Stimulated activated CD4-positive, alpha-beta T cell treated with anti-CD3 and anti-CD28 coated beads, Interleukin-1b, Interleukin-23, amount 100 ng/mL, for 4 hours (primary cell): ENCODE results near the gene SLC5A1.

ENCODE experiments used
- DNase-seq, 2 donors: peaks; one replicate each; pipeline ENCODE4 v3.0.0-alpha.2; 2020; ENCODE audit warnings: low read depth in 2 of 2

The SLC5A1 gene

DNA sequence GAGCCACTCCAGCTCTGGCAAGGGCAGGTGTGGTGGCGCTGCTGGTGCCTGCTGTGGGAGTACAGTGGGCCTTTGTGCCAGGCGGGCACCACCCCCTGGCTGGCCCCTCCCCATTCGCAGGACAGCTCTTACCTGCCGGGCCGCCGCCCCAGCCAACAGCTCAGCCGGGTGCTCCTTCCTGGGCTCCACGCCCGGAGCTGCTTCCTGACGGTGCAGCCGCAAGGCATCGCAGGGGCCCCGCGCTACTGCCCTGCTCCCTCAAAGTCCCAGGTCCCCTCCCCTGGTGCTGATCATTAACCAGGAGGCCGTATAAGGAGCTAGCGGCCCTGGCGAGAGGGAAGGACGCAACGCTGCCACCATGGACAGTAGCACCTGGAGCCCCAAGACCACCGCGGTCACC, at the start of gene SLC5A1:
SLC5A1 (plus strand) TSS at position 338 of the 400 bp plus-strand sequence; CDS start at position 359, 21 bp downstream.
- no peak for DNase-seq

GRCh38 chr22:31995046-31995445, 48.0 kb upstream of the SLC5A1 start:
- no peak for DNase-seq

DNA sequence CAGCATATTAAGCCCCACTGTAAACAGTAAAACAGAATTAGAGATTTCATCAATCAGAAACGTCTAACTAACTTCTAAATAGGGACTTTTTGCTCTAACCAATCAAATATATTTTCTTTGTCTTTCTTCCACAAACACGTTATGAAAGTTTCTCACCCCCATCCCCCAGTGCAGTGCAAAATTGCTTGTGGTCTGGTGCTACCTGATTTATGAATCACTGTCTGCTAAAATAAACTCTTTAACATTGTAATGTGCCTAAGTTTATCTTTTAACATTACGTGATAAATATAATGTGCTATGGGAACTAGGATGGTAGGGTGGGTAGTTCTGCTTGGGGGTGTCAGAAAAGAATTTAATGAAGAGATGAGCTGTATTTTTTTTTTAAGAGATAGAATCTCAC, 47.3 kb upstream of the SLC5A1 start:
- DNase-seq: no peak

GRCh38 chr22:31998784-31999385, 44.2 kb upstream of the SLC5A1 start:
- DNase-seq: no peak

- DNase-seq: no peak
Observed at GRCh38 chr22:32000181-32000580, 42.9 kb upstream of the SLC5A1 start.

DNA sequence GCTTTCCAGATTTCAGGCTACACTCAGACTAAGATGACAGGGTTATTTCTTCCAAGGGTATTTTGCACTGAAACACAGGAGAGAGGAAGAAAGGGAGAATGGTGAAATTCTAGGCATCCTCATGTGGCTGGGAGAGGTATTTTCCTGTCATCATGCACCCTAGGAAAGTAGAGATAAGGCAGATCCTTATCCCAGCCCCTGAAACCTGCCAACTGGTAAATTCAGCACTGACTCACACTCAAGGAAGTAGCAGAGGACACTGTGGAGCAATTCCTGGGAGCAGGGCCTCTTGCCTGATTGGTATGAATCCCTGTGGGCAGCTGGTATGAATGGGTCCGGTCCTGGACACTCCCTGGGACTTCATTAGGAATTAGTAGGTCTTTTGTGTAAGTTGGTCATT, 37.6 kb upstream of the SLC5A1 start:
- DNase-seq: no peak

DNA sequence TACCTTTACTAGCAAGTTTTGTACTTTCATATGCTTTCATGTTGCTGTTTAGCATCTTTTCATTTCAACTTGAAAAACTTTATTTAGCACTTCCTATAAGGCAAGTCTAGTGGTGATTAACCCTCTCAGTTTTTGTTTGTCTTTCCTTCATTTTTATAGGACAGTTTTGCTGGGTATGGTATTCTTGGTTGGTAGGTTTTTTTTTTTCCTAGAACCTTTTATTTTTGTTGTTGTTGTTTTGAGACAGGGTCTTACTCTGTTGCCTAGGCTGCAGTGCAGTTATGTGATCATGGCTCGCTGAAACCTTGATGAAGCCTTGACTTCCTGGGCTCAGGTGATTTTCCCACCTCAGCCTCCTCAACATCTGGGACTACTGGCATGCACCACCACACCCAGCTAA, 29.9 kb upstream of the SLC5A1 start:
- no peak for DNase-seq

DNA sequence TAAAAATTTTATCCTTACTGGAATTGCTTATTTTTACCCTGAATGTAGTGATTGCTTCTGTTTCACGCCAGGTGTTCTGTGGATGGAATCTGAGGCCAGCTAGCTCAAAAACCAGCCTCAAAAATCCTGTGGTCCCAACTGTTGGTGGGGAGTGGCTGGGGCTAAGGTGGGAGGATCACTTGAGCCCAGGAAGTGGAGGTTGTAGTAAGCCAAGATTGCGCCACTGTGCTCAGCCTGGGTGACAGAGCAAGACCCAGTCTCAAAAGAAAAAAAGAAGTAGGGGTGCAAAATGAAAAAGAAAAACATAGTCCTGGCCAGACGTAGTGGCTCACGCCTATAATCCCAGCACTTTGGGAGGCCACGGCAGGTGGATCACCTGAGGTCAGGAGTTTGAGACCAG, 27.0 kb upstream of the SLC5A1 start:
- DNase-seq: no peak

GRCh38 chr22:32018056-32018455, 25.0 kb upstream of the SLC5A1 start:
- no peak for DNase-seq

- no peak for DNase-seq
Observed at GRCh38 chr22:32020117-32020516, 22.9 kb upstream of the SLC5A1 start.

DNA sequence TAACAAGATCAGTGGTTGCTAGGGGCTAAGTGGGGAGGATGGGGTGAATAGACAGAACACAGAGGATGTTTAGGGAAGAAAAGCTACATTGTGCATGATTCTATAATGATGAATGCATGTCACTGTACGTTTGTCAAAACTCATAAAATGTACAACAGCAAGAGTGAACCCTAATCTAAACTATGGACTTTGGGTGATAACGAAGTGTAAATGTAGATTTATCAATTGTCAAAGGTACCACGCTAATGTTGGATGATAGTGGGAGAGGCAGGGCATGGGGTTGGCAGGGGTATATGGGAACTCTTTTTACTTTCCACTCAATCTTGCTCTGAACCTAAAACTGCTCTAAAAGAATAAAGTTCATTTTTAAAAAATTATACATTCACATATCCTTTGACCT, 21.3 kb upstream of the SLC5A1 start:
- no peak for DNase-seq

DNA sequence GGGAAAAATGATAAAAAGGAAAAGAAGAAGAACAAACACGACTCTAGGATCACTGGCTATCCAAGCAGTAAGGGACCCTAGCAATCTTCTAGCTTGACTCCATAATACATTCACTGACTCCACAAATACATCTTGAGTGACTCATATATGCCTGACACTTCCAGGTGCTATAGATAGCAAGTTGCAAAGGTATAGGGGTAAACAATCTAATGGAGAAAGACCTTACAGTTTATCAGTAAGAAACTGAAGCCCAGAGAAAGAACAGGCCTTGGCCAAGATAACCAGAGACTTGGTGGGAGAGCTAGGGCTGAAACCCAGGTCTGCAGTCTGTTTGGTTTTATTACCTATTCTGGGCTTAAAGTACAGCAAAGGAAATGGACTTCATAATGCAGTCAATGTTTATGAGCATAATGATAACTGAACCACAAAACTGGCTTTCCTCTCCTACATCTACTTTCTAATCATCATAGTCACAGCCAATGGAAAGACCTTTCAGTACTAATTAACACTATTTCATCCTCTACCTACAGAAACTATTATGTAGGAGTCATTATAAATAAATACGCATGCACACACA, 19.7 kb upstream of the SLC5A1 start:
- DNase-seq: no peak

DNA sequence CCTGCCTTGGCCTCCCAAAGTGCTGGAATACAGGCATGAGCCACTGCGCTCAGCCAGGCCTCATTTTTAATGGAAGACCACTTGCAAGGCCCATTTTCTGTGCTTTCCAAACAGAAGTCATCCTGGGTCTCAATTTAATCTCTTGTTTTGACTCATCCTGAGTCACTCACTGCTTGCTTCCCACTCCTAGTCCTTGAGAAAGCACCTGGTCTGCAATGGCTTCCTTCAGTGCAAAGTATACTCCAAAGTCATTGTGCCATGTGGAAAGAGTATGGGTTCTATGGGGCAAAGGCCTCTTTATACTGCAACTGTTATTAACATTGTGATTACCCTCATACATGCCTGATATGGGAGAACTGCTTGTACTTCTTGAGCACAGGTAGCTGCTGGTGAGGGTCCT, 18.3 kb upstream of the SLC5A1 start:
- no peak for DNase-seq

DNA sequence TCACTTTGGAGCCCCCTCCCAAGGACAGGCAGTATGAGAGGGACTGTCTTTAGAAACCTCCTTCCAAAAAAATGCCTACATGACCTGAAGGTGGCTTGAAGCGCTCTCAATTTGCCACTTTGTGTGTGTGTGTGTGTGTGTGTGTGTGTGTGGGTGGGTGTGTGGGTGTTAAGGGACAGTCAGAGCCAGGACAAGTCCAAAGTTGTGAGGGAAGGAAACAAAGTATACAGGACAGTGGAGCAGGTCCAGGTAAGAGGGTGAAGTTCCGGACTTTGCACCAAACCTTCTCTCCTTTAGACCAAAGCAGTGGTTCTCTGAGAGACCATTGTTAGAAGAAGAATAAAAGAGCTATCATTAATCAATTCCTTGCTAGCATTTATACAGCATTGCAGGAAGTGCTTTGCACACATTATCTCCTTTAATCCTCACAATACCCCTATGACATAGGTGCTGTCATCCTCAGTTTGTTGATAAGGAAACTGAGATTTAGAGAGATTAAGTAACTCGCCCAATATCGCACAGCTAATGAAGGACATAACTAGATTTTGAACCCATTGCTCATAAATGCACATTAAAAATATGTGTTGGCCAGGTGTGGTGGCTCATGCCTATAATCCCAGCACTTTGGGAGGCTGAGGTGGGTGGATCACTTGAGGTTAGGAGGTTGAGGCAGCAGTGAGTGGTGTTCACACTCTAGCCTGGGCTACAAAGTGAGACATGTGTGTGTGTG, 12.4 kb upstream of the SLC5A1 start:
- DNase-seq: no peak

GRCh38 chr22:32031466-32031865, 11.6 kb upstream of the SLC5A1 start:
- no peak for DNase-seq

DNA sequence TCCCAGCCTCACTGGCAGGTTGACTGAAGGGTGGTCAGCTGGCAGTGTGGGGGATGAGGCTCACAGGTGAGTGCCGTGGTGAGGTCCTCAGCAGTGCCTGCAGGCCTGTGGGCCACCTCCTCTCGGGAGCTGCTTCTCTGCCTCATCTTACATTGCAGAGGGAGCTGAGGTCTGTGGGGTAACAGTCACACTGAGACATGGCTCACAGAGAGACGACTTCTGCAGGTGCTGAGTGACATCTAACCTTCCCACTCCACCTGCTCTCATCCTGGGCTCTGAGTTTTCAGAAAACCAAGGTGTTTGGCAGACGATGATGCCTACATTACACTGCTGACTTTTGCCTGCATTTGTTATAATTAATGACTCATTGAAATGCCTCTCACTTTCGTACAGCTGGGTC, 8.8 kb upstream of the SLC5A1 start:
- no peak for DNase-seq

DNA sequence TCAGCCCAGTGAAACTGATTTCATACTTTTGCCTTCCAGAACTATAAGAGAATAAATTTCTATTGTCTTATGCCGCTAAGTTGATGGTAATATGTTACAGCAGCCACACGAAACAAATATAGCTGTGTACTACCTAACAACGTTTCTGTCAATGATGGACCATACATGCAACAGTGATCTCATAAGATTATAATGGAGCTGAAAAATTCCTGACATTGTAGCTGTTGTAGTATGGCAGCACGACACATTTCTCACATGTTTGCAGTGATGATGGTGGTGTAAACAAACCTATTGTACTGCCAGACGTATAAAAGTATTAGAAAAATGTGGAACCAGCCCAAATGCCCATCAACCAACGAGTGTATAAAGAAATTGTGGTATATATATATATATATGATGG, 5.8 kb upstream of the SLC5A1 start:
- DNase-seq: no peak

DNA sequence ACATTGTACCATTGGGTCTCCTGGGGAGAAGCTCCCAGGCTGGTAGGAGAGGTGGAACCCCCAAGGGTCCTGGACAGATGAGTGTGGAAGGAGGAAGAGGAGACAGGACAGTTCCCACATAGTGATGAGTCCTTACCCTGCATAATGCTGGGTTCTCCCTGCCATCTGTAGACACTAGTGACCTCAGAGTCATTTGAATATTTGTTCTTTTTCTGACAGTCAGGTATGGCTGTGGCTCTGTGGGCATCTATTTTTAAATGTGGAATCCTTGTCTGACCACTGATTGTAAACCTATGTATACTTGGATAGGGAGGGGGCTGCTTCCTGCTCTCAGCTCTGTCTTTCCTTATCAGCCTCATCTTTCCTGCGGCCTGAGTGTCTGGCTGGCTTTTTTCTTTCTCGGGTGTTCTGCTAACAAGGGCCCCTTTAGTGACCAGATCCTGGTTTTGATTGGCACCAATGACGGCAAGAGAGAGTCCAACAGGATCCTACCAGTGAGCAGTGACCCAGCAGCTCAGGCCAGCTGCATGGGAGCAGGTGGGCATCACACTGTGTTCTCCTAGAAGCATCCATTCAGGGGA, 2.6 kb upstream of the SLC5A1 start:
- no peak for DNase-seq

DNA sequence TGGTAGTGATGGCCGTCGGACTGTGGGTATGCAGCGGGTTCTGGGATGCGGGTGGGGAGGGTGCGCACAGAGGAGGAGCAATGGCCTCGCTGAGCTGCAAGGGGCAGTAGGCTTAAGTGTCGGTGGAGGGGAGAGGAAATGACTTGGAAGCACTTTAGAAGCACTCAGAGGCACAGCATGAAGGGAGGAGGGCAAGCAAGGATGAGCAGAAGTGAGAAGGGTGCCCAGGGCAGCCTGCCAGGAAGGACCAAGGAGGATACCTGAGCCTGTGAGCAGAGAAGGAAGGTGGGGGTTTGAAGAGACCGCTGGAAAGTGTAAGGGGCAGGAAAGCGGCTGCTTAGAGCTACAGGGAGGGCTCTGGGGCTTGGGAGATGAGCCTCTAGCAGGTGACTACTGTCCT, 330 bp downstream of the SLC5A1 start:
- DNase-seq: no peak

DNA sequence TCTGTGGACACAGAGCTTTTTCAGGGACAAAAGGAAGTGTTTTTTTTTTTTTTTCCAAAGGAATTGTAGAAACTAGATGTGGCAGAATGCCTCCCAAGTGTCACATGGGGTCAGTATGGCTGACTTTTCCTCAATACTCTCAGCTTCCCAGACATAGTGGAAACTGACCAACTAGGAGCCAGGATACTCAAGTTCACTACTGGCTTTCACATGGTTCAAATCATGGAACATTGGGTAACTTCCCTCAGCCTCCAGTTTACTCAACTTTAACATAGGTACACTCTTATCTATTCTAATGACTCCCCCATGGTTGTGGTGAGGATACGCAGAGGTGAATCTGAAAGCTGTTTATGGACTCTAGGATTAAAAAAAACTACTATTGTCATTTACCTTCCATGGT, 1.4 kb downstream of the SLC5A1 start:
- DNase-seq: no peak

- DNase-seq: no peak
Observed at GRCh38 chr22:32044913-32045312, 1.9 kb downstream of the SLC5A1 start.

DNA sequence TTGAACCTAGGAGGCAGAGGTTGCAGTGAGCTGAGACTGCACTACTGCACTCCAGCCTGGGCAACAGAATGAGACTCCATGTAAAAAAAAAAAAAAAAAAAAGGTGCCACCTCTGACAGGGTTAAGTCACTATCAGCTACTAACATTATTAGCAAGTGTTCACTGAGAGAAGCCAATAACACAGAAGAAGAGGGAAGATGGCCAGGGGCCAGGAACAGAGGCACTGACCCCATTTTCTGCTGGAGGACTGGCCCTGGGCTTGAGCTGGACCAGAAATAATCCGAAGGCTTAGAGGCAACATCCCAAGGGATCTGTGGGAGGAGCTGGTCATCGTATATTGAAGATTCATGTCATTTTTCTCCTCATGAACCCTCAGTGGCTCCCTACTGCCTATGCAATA, 5.0 kb downstream of the SLC5A1 start:
- no peak for DNase-seq
